G401.6 (cell line): ENCODE measurements around the gene SLC38A3.
"Not testable (repeated sequence)": the region's sequence is repeated elsewhere in the genome, so short reads cannot be mapped to it uniquely, and the experiment has no call there.

ENCODE experiments used
- FAIRE-seq: peaks from 2 replicates; lab custom pipeline; 2012; peaks lifted over from hg19 to GRCh38; lab: Jason Lieb, UNC

The SLC38A3 gene

DNA sequence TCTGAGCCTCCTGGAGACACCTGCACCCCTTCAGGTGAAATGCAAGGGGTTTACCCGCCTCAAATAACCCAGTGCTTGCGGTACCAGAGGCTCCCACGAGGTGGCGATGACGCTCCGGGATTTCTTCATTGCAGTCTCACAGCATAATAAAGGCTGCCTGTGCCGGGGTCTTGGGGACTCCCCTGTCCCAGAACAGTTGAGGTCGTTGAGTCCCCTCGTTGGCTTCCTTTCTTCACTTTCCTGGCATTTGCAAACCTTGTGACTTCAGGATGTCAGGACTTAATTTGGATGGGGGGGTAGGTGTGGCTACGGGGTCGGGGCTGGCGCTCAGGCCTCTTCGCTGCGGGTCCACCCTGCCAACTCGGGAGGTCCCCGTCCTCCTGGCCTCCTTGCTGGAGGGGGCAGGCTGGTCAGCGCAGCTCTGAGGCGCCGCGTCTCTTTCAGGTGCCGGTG, 12.4 kb upstream of the SLC38A3 start:
- peak; percentile 84 for FAIRE-seq

DNA sequence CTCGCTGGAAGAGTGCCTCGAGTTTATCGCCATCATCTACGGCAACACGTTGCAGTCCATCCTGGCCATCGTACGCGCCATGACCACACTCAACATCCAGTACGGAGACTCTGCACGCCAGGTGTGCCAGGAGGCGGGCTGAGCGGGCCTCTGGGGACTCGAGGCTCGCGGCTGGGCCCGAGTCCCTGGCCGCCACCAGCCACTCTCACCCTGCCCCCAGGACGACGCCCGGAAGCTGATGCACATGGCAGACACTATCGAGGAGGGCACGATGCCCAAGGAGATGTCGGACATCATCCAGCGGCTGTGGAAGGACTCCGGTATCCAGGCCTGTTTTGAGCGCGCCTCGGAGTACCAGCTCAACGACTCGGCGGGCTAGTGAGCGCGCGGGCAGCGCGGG, 11.8 kb upstream of the SLC38A3 start:
- FAIRE-seq: no peak

DNA sequence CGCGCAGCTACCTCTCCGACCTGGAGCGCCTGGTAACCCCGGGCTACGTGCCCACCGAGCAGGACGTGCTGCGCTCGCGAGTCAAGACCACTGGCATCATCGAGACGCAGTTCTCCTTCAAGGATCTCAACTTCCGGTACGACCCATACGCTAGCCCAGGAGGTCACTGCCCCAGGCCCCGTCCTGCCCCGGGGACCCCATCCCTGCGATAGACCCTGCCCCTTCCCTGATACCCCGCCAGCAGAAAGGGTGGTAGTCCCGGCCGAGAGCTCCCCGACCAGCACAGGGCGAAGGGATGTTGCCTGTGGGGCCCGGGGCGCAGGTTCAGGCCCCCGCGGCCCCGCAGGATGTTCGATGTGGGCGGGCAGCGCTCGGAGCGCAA, 11.3 kb upstream of the SLC38A3 start:
- no peak for FAIRE-seq

DNA sequence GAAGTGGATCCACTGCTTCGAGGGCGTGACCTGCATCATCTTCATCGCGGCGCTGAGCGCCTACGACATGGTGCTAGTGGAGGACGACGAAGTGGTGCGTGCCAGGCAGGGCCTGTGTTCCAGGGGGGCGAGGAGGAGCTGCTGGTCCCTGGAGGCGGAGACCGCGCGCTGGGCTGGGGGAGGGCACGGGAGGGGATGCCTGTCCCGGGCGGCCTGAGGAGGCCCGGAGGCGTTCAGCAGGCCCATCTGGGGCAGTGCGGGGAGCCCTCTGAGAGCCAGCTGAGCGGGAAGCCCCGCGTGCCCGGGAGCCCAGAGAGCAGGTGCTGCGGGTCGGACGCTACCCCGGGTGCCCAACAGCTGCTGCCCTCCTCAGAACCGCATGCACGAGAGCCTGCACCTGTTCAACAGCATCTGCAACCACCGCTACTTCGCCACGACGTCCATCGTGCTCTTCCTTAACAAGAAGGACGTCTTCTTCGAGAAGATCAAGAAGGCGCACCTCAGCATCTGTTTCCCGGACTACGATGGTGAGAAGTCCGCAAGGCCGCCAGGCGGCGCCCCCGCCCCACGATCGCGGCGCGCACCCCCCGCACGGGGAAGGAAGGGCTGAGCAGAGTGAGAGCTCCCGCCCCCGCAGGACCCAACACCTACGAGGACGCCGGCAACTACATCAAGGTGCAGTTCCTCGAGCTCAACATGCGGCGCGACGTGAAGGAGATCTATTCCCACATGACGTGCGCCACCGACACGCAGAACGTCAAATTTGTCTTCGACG, 10.8 kb upstream of the SLC38A3 start:
- peak; percentile 19 for FAIRE-seq

DNA sequence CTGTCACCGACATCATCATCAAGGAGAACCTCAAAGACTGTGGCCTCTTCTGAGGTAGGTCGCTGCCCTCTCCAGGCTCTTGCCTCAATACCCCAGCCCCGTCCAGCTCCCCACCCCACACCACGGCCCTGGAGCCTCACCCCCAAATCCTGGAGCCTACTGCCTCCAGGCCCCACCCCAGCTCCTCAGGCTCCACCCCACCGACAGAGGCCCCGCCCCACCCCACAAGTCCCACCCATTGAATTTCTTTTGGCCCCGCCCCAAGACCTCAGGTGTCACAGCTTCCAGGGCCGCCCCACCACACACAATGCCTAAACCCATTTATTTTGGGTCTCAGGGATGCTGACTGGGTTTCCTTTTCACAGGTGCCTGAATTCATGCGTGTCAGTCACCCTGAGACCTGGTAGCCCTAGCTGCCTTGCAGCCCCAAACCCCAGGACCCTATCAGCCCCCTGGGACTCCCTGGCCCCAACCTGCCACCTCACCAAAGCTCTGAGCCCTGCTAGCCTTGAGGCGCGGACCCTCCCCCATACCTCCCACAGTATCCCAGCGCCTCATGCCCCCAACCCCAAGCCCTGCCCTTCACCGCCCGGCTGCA, 10.1 kb upstream of the SLC38A3 start:
- FAIRE-seq: no peak

DNA sequence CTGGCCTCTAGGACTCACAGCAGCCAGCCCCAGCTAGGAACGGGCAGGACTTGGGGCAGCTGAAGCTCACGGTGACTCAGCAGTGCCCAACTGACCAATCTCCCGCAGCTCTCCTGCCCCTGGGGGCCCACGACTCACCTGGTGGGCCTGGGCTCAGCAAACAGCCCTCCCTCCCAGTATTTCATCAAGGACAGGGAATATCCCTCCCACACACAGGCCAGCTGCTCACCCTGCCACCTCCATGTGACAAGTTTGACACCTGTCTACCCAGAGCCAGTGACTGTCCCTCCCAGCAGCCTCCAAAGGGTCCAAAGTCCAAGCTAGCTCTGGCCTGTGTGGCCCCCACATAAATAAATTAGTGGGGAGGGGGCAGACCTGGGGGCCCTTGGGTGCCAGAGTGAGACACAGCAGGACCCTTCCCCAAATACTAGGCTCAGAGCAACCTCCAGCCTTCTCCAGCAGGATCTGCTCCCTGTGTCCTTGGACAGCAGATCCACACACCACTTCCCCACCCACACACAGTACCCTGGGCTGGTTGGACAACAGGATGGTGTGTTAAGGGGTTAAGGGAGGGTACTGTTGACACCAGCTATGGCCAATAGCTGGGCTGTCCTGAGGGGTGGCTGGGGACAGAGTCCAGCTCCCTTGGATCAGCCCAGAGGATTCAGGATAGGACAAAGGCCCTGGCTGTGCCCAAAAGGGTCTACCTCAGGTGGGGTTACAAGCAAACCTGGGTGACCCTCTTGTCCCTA, 9.4 kb upstream of the SLC38A3 start:
- FAIRE-seq: no peak

DNA sequence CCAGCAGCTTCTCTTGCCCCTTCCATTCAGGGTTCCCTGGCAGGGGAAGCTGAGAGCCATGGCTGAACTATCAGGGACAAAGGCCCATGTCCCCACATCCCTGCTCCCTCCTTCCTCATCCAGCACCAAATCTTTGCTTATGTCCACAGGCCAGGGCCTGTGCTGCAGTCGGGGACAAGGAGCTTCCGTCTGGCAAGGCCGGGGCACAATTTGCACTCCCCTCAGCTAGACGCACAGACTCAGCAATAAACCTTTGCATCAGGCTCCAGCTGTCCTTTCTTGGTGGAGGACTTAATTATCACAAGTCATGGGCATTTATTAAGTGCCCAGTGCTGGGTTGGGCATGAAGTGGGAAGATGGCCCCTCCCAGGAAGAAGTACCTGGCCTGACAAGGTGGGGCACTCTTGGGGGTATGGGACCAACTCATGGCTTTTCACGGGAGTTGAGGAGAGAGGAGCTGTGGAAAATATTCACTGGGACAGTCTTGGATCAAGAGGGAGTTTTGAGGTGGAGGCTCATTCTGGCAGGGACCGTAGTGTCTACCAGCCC, 8.7 kb upstream of the SLC38A3 start:
- no peak for FAIRE-seq

DNA sequence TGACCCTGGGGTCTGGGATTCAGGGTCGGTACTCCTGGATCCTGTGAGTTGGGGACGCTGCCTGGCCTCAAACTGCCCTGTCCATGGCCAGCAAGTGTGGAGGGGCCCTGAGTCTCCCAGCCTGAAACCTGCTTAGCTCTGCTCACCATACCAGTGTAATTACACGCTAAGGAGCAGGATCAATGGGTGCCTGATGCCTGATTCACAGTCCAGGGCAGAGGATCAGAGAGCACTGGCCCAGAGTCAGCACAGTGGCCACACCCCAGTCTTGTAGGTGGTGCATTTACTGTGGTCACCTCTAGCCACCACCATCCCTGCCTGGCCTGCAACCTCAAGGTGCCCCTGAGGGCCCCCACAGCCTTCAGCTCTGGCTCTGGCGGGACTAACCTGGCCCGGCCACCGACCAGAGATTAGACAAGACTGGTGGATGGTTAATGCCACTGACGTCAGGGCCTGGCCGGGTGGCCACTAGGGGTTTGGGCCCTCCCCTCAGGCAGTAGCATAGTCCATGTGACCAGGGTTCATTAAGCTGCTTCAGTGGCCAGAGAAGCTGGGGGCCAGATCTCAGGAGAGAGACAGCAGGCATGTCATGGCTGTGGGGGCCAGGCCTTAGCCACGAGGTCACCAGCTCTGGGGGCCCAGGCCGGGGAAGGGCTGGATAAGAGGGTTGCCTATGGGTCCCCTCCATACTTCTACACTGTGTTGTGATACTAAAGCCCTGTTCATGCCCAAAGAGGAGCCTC, 3.3 kb upstream of the SLC38A3 start:
- FAIRE-seq: no peak

DNA sequence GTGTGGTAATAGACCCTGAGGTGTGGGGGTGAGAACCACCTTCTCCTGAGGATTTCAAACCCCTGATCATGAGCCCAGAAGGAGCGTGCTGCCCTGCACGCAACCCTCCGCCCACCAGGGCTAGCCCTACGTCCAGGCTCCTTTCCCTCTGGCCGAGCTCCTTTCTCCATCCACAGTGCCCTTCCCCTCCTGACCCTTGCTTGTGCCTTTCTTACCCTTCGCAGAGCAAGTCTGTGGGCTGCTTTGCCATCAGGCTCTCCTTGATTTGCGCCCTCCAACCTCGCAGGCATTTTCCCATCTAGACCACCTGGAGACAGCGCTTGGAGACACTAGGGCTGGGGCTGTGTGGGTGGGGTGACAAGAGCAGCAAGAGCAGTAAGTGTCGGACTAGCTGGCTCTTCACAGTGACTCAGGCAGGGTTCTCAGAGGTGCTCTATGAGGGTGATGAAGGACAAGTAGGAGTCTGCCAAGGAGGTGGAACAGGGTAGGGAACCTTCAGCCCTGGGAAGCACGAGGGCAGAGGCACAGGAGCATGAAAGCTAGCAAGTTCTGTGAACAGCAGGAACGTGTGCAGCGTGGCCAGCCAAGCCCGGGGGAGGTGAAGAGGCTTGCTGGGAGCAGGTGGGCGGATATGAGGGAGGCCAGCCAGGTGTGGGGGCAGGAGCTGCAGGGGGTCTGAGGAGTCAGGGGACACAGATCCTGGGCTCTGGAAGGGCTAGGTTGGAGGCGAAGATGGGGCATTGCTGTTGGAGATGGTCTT, 2.5 kb upstream of the SLC38A3 start:
- FAIRE-seq: no peak

DNA sequence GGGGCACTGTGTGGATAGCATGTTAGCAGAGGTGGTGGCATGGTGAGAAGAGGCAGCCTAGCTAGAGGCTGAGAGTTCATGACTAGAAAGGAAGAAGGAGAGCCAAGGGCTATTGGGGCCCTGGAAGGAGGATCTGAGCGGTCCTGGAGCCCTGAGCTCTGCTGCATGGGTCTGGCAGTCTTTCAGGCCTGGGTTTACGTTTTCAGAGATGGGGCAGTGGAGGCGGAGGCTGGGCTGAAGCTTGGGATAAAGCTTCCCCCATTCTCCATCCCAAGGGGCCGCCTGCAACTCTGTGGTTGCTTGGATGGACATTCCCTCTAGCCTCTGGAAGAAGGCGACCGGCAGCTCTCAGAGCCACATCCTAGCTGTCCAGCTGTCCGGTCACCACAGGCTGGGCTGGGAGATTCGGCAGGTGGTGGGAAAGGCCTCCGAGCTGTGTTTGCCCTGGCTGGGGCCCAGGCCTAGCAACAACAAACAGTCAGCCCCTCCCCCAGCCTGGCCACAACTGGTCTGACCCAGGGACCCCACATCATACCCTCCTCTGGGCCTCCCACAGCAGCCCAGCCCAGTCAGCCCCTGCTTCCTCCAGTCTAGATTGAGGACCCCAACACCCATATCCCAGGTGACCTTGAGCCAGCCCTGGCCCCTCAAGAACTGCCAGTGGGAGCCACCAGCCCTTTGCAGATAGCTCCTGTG, 1.8 kb upstream of the SLC38A3 start:
- no peak for FAIRE-seq

DNA sequence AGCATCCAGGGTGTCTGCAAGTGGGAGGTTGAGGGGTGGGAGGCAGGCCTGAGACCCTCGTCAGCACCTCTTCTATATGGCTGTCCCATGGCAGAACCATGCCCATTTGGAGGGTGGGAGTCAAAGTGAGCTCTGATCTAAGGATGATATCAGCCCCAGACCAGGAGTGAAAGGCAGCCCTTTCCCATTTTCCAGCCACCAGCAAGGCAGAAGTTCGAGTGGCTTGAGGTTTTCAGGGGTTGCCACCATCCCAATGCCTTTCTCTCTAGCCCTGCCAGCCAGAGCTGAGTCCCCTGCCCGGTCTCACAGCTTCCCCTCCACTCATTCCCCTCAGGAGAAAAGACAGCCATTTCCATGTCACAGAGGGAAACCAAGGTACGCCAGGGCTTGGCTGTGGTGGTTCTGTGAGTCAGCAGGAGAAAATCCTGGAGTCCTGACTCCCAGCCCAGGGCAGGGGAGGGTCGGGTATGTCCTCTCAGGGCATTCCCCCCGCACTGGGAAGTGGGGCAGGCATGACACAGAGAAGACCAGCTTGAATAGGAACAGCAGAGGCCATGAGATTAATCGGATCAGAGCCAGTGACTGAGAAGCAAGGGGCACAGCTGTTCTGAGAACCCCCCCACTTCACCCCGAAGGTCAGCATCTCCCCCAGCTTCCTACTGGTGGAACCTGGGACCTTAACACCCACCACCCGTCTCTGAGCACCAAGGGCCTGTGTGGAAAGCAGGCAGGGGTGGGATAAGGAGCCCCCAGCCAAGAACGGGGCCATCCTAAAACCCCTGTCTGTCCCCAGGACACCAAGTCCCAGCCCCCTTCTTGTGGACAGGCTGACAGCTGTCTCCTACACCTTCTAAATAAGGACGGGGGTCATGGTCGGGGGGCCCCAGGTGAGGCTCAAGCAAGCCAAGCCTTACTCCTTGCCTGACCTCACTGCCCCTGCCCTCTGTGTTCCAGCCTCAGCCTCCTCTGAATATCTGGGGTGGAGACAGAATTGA, 965 bp upstream of the SLC38A3 start:
- FAIRE-seq: no peak

DNA sequence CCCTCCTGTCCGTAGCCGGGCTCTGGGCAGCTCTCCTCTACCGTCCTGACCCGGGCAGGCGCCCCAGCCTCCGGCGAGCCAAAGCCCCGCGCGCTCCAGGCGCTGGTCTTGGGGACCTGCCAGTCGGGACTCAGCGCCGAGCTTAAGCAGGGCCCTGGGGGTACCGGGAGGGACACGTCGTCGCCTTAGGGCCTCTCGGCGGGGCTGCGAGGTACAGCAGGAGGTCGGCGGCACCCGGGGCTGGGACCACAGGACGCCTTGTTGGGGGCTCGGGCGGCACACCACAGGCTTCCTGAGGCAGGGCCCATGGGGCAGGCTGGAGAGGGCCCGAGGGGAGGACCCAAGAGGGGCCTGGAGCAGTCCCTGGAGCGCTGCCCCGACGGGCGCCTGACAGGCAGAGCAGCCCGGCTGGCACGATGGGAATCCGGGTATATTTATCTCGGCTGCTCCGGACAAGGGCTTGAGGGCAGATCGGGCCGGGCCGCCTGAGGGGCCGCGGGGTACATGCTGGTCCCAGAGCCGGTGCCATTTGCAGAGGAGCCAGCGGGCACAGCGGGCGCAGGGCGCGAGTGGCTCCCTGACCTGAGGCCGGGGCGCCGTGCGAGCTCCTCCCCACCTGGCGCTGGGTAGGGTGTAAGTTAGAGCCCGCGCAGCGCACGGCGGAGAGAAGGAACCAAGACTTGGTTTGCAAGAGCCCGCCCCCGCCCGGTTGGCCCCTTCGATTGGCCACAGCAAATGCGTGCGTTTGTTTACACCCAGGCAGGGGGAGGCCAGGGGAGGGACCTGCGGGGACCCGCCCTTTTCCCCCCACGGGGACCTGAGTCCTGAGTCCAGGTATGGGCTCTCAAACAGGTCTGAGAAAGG, 574 bp downstream of the SLC38A3 start:
- no peak for FAIRE-seq

DNA sequence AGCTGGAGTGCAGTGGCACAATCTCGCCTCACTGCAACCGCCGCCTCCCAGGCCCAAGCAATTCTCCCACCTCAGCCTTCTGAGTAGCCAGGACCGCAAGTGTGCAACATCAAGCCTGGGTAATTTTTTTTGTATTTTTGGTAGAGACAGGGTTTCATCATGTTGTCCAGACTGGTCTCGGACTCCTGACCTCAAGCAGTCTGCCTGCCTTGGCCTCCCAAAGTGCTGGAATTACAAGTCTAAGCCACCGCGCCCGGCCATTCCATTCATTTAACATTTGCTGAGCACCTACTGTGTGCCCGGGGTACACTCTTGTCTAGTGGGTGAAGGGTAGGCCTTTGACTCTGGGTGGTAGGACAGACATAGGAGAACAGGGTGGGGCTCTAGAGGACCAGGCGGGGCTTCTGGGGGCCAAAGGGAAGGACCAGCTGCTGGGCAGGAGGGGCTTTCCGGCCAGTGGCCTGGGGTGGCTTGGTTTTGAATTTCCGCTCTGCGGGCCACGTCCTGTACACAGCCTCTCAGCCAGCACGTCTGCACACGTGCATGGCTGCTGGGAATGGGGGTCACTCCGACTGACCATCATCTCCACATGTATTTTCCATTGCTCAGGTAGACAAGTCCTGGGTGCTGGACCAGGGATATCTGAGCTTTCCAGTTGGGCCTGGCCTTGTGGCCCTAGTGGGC, 2.4 kb downstream of the SLC38A3 start:
- FAIRE-seq: no peak

DNA sequence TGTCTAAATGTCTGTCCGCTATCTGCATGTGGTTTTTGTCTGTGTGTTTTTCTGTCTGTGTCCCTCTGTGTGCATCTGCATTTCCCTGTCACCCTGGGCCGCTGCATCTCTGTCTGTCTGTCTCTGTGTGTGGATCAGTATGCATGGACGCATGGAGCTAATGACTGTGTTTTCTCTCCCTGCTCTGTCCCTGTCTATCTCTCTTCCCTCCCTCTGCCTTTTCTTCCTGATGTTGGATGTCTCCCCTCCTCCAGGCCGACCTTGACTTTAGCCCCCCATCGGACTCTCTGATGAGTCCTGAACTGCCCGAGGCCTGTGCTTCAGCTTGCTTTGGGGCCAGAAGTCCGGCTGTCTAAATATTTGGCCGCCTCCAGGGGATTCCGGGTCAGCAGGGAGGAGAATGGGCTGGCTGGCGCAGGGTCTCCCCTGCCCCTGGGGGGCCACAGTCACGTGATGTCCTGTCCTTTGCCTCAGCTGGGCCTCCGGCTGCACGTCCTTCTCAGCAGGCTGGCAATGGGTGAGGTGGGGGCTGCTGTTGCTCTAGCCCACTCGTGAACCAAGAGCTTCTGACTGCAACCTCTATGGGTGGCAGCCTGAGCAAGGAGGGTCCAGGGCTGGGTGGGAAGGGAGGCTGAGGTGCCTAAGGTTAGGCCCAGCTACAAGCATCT, 3.7 kb downstream of the SLC38A3 start:
- no peak for FAIRE-seq

DNA sequence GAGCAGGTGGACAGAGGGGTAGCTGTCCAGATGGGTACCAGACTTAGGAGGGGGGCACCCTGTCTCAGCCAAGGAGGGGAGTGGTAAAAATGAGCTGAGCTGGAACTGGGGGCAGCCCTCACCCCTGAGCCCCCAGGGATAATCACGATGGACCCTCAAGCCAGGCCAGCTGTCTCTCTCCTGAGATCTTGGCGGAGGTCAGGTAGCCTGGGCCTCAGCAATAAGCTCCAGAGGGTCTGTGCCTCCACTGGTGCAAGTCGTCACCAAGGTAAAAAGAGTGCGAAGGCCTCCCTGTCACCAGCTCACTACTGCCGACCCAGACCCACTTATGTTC, 5.1 kb downstream of the SLC38A3 start:
- no peak for FAIRE-seq

DNA sequence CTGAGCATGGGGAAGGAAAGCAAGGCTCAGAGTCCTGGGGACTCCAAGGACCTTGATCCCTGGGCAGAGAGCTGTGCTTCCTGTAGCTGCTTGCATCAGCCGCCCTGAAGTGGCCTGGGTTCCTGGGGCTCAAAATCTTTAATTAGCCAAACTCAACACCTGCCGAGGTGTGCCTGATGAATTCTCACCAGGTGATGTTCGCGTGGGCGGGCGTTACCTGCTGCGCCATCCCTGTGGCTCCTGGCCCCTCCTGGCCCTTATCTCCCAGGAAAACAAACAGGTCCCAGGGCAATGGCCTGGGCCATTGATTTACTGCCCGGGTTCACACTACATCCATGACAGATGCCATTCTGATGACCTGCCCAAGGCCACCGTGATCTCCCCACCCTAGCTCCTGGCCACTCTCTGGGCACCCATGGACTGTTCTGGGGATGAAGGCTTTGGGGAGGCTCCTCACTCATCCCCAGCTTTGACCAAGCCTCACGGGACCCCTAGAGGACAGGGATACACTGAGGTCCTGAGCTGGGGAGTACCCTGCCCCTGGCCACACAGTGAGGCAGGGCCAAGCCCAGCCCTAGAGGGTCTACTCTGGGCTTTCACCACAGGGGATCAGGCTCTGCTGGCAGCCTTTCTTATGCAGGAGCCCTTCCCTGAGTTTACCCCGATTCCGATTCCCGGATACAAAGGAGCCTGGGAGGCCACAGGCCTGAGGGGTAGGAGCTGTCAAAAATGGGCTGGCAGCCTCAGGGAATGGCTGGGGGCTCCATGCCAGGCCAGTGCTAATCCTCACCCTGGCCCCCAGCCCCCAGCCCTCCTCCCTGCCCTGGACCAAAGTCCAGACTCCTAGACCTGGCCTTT, 5.7 kb downstream of the SLC38A3 start:
- FAIRE-seq: no peak

DNA sequence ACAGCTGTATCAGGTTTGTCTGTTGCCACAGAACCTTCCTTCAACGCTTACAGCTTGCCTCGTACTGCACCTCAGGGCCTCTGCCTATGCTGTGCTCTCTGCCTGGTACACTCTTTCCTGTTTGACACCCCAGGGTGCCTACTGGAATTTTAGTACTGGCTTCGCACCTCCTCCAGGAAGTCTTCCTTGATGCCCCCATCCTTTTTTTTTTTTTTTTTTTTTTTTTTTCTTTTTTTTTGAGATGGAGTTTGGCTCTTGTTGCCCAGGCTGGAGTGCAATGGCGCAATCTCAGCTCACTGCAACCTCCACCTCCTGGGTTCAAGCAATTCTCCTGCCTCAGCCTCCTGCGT, 6.3 kb downstream of the SLC38A3 start:
- FAIRE-seq: not testable (repeated sequence)
